ENCODE measurements around the gene CCDC158. TPM values are rescaled to one million over a fixed set of nuclear protein-coding genes. Genes with fewer than 3 reads are reported as not detected.

Gene CCDC158
- total and polyA plus RNA-seq, 2 of the 8 experiments (the other 6 are each of a cell fraction or from before 2014, with no cell fraction given) = not detected

GRCh38 chr4:76386566-76387305, 34.2 kb downstream of the CCDC158 start:
- POLR2A ChIA-PET (ENCODE audit: partially characterized antibody) = interaction anchor here (0.7 kb wide), 1 partner anchor 213 kb away, joined by 3 read pairs; no protein-coding TSS in a partner anchor
- peak overlapping the region; percentile 55; the same call in 1 of the 2 replicates for H2BK20ac ChIP-seq (ENCODE audit: low read length)
- peak overlapping the region; percentile 14; the same call in 1 of the 2 replicates for H3K18ac ChIP-seq (ENCODE audit: extremely low read depth, low read length)
- no peak overlapping the region for H3K4ac ChIP-seq (replicated peaks; ENCODE audit: insufficient read length, low read depth, low read length)
- no peak overlapping the region for H3K9ac ChIP-seq (replicated peaks in 1 of 4; ENCODE audit: extremely low read depth in 1 of 4, low read depth in 3 of 4, low read length in 3 of 4)
- DNase-seq (ENCODE audit: low read depth in 1 of 2, low spot score in 2 of 2) (no peak), FAIRE-seq (no peak)
- H3K14ac ChIP-seq (ENCODE audit: insufficient read length) = no peak overlapping the region
- peaks cover 0 to 9% (median 5%) of the 10 kb centered on the region in 4 experiments; a peak in 4 of 7 replicates for H3K4me1 ChIP-seq (replicated peaks in 1 of 4; ENCODE audit: control insufficient read depth in 3 of 4, insufficient read depth in 4 of 4, low read length in 3 of 4)
- H2AFZ ChIP-seq (ENCODE audit: low read length) = 0 out of 2 replicates have a peak overlapping the region, but pooled peaks have one; percentile 41
- CTCF ChIA-PET (ENCODE audit: partially characterized antibody) = interaction anchor here (0.6 to 3.3 kb wide), 3 partner anchors 9 to 207 kb away, joined by 3 to 31 read pairs (median 3); no protein-coding TSS in a partner anchor
- no peak overlapping the region for H3K4me2 ChIP-seq (ENCODE audit: insufficient read depth in 1 of 2, low read depth in 2 of 2, low read length in 2 of 2)
- H4K91ac ChIP-seq (replicated peaks; ENCODE audit: insufficient read length, low read length) = peak overlapping the region; percentile 74
- WGBS, 2 experiments (ENCODE audit: extremely low coverage in 1 of 2, insufficient coverage in 1 of 2, insufficient read length in 1 of 2, insufficient replicate concordance in 2 of 2, low coverage in 1 of 2, low lambda C conversion rate in 2 of 2, missing lambda C conversion rate in 1 of 2) = 89% methylated on average over 6 of the region's 6 CpGs; no CpG with 5 or more reads in 1 of the 2 experiments
- no peak overlapping the region for H4K5ac ChIP-seq (ENCODE audit: insufficient read length, low read depth, low read length)
- H3K56ac ChIP-seq (replicated peaks; ENCODE audit: insufficient read length, low read depth, low read length) = no peak overlapping the region
- H3K27me3 ChIP-seq (replicated peaks in 1 of 4; ENCODE audit: control insufficient read depth in 3 of 4, extremely low read depth in 1 of 4, insufficient read depth in 3 of 4, low read length in 3 of 4) = no peaks in the 10 kb centered on the region
- no peak overlapping the region; the same call in 1 of the 2 replicates for H2BK15ac ChIP-seq (ENCODE audit: low read length)
- no peak overlapping the region for H3K4me3 ChIP-seq (ENCODE audit: extremely low read depth in 1 of 4, insufficient read depth in 2 of 4, low read depth in 3 of 4, low read length in 4 of 4)
- peak overlapping the region; percentile 72 for H2BK120ac ChIP-seq (replicated peaks; ENCODE audit: low read depth, low read length)
- no peak overlapping the region for H3K23ac ChIP-seq (ENCODE audit: insufficient read length)
- H3K9me3 ChIP-seq (ENCODE audit: insufficient read depth in 2 of 2, low read depth in 1 of 2, low read length in 1 of 2) = no peaks in the 10 kb centered on the region
- H3K79me1 ChIP-seq (ENCODE audit: low read depth, low read length) = no peaks in the 10 kb centered on the region
- no peak overlapping the region for H4K8ac ChIP-seq (ENCODE audit: extremely low read depth, insufficient read depth, low read length)
- no peak overlapping the region for H2AK5ac ChIP-seq (ENCODE audit: low read depth, low read length)
- H3K23me2 ChIP-seq (ENCODE audit: low read depth, low read length) = no peaks in the 10 kb centered on the region
- no peaks in the 10 kb centered on the region for H3K79me2 ChIP-seq (ENCODE audit: control insufficient read depth in 1 of 2, insufficient read depth in 2 of 2, low read length in 2 of 2)
- no peaks in the 10 kb centered on the region for H4K20me1 ChIP-seq (replicated peaks in 1 of 2; ENCODE audit: control insufficient read depth in 1 of 2, insufficient read depth in 2 of 2, low read length in 2 of 2)
- TF ChIP-seq CHD1 (IDR thresholded peaks at IDR 0.05; ENCODE audit: low read depth, low read length) (no peak), POLR2AphosphoS5 (IDR thresholded peaks at IDR 0.05; ENCODE audit: low read depth, low read length) (no peak), SUZ12 (IDR thresholded peaks at IDR 0.05; ENCODE audit: low read length) (no peak)
- H3K36me3 ChIP-seq (ENCODE audit: control insufficient read depth in 2 of 4, insufficient read depth in 4 of 4, low read length in 3 of 4) = no peaks in the 10 kb centered on the region
- H2BK5ac ChIP-seq (ENCODE audit: low read depth, low read length) = no peak overlapping the region
- H2BK12ac ChIP-seq (ENCODE audit: low read depth, low read length) = peak overlapping the region; percentile 81; the same call in 1 of the 2 replicates
- H3K27ac ChIP-seq (ENCODE audit: low read depth, low read length) = no peak overlapping the region

All from H1 (cell line).